Sigmoid colon (tissue), 7 donors: ENCODE measurements around the gene TBCK. TPM values are rescaled to one million over a fixed set of nuclear protein-coding genes. Genes with fewer than 3 reads are reported as not detected.
A peak's percentile ranks its signal among the peaks of the same experiment; 100 is the strongest.
"Not testable (repeated sequence)": the region's sequence is repeated elsewhere in the genome, so short reads cannot be mapped to it uniquely, and the experiment has no call there.

Experiments
- DNase-seq: peaks from one replicate; pipeline ENCODE4 v3.0.0-alpha.2; 2019
- H3K27ac ChIP-seq, 4 donors: fragments of 200-600 bp; sonication (generic); one replicate each; pipeline ENCODE4 v1.5.1; 2016 to 2019; ENCODE audit warnings: mild to moderate bottlenecking in 1 of 4
- H3K27me3 ChIP-seq, 3 donors: fragments of 200-600 bp; sonication (generic); one replicate each; pipeline ENCODE4 v1.5.1; 2019; ENCODE audit warnings: mild to moderate bottlenecking in 1 of 3
- H3K36me3 ChIP-seq, 4 donors: fragments of 200-600 bp; sonication (generic); one replicate each; pipeline ENCODE4 v1.5.1; 2016 to 2019
- H3K4me1 ChIP-seq, 4 donors: fragments of 200-600 bp; sonication (generic); one replicate each; pipeline ENCODE4 v1.5.1; 2017 to 2019
- H3K4me3 ChIP-seq, 4 donors: fragments of 200-600 bp; sonication (generic); one replicate each; pipeline ENCODE4 v1.5.1; 2017 to 2019; ENCODE audit warnings: mild to moderate bottlenecking in 2 of 4, moderate library complexity in 1 of 4
- H3K9me3 ChIP-seq, 4 donors: fragments of 200-600 bp in 3 of 4; sonication (generic) in 3 of 4; one replicate each; pipeline versions ENCODE4 v1.5.1 to v1.6.1; 2013 to 2019
- EP300 ChIP-seq, 4 donors: sonication (generic); formaldehyde crosslinking; IDR thresholded peaks; one replicate each; pipeline ENCODE4 v1.6.1; 2017; ENCODE audit warnings: antibody characterized with exemption in 4 of 4
- POLR2A ChIP-seq, 2 donors: fragments of 450-650 bp; IDR thresholded peaks; one replicate each; pipeline ENCODE4 v1.6.1; 2016; ENCODE audit warnings: antibody characterized with exemption in 2 of 2, mild to moderate bottlenecking in 2 of 2, moderate library complexity in 2 of 2
- POLR2AphosphoS5 ChIP-seq, 4 donors: sonication (generic); formaldehyde crosslinking; IDR thresholded peaks; one replicate each; pipeline ENCODE4 v1.6.1; 2017; ENCODE audit warnings: antibody characterized with exemption in 4 of 4
- WGBS, 2 donors: extraction: QIAGEN DNeasy Blood & Tissue Kit; methylation state at CpG; one replicate each; pipeline ENCODE4 v1.1.7; 2013; 5-methylcytosine and 5-hydroxymethylcytosine counted together
- intact Hi-C: fragments of 100-400 bp; cut with DNase I; formaldehyde crosslinking; loops from one replicate; pipeline ENCODE4 v1.15.1; 2023
- polyA plus RNA-seq, 3 donors: library from polyadenylated mRNA; stranded (reverse); fragments of 200-250 nt; gene quantifications; one replicate each; pipeline ENCODE4 v1.2.3, GENCODE V29; 2013
- total RNA-seq, 4 donors: library from RNA; depleted of rRNA; stranded (reverse); fragments of >200 nt; gene quantifications; one replicate each; pipeline ENCODE4 v1.1.0, GENCODE V29; 2016
- TF ChIP-seq, protein P1 (sequence below), 4 experiments: fragments of 450-650 bp in 3 of 4; fragments of 200-600 bp in 1 of 4; IDR thresholded peaks; one replicate each; pipeline ENCODE4 v1.5.1; 2016 to 2019; ENCODE audit warnings: antibody characterized with exemption in 4 of 4, mild to moderate bottlenecking in 3 of 4, moderate library complexity in 2 of 4
- donor health status: healthy with polysubstance abuse.
- donor health status: Bipolar disorder and iron deficiency.
- donor health status: healthy.

The TBCK gene
- total and polyA plus RNA-seq, 7 donors: 4.8 to 43.5 (median 26.3) TPM

DNA sequence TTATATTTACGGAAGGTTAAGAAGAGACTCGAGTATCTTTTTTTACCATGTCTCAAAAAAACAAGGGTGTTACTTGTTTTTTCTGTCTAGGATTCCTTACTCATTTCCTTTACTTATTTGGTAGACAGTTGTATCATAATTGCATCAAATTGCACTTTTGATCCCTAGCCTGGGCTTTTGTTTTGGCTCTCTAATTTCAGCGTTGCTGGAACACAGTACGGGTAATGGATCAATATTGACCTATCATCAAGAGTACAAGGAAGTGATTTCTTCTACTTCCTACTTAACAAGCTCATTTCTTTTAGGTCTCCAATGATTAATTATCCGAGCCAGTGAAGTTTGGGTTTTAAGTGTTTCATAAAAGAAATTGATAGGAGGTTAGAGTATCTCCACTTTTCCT, 17.2 kb upstream of the TBCK start:
- 58 to 87% methylated on average over 5 of the region's 5 CpGs for WGBS, 2 donors
- TF ChIP-seq POLR2AphosphoS5 (IDR thresholded peaks at IDR 0.05): no peak
- TF ChIP-seq POLR2A (IDR thresholded peaks at IDR 0.05): no peak
- TF ChIP-seq EP300 (IDR thresholded peaks at IDR 0.05): no peak
- TF ChIP-seq, protein P1, sequence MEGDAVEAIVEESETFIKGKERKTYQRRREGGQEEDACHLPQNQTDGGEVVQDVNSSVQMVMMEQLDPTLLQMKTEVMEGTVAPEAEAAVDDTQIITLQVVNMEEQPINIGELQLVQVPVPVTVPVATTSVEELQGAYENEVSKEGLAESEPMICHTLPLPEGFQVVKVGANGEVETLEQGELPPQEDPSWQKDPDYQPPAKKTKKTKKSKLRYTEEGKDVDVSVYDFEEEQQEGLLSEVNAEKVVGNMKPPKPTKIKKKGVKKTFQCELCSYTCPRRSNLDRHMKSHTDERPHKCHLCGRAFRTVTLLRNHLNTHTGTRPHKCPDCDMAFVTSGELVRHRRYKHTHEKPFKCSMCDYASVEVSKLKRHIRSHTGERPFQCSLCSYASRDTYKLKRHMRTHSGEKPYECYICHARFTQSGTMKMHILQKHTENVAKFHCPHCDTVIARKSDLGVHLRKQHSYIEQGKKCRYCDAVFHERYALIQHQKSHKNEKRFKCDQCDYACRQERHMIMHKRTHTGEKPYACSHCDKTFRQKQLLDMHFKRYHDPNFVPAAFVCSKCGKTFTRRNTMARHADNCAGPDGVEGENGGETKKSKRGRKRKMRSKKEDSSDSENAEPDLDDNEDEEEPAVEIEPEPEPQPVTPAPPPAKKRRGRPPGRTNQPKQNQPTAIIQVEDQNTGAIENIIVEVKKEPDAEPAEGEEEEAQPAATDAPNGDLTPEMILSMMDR (IDR thresholded peaks at IDR 0.05): no peak
- Histone ChIP-seq H3K27me3 (no peaks in the 10 kb centered on the region), H3K27ac (no peak overlapping the region), H3K36me3 (peaks cover 21 to 97% (median 36%) of the 10 kb centered on the region in 4 donors), H3K9me3 (peaks cover 0 to 3% (median 1%) of the 10 kb centered on the region in 4 donors), H3K4me1 (no peaks in the 10 kb centered on the region), H3K4me3 (no peak overlapping the region)
- no peak for DNase-seq
- intact Hi-C loops: loop anchor here (10.0 kb wide), 1 partner anchor 98 kb away; no protein-coding TSS in a partner anchor

DNA sequence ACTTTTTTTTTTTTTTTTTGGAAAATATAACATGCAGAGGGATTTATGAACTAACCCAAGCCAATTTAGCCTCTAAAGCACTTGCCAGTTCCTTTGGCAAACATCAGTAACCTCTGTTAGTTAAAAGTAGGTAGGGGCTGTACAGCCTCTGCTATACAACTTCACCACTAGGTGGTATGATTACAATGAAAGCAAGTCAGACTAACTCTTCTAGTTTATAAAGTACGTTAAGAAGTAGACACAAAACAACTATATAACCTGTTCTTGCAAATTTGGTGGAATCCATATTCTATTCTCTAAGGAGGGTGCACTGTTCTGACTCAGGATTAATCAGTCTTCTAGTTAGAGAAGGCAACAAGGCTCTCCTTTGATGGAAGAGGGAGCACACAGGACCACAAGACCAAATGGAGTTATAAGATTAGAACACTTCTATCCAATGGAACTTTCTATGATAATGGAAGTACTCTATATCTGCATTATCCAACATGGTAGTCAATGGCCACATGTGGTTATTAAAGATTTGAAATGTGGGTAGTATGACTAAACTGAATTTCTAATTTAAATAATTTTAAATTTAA, 13.1 kb upstream of the TBCK start:
- WGBS, 2 donors: 36 to 47% methylated on average over 1 of the region's 1 CpG

DNA sequence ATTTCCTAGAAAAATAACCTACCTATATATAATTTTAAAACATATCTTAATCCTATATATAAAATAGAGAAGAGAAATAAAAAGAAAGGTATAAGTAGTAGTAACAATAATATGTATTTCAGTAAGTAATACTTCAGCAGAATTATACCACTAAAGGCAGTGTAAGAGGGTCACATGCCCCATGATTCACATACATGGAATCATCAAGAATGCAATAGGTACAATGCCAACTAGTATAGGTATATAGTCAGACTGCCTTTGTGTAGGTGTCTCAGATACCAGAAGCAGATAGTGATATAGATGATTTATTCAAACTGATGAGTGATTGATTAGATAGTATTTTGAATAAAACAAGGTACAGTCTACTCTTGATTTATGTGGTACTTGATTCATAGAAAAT, 9.8 kb upstream of the TBCK start:
- DNase-seq: no peak
- intact Hi-C loops: no loop called here
- H3K9me3 ChIP-seq: no peaks in the 10 kb centered on the region
- H3K27ac ChIP-seq: no peak overlapping the region
- H3K4me1 ChIP-seq: no peaks in the 10 kb centered on the region
- no peaks in the 10 kb centered on the region for H3K27me3 ChIP-seq
- H3K36me3 ChIP-seq: peaks cover 0 to 65% (median 18%) of the 10 kb centered on the region in 4 donors
- no peak overlapping the region for H3K4me3 ChIP-seq
- TF ChIP-seq POLR2A (IDR thresholded peaks at IDR 0.05) (no peak), POLR2AphosphoS5 (IDR thresholded peaks at IDR 0.05) (no peak), EP300 (IDR thresholded peaks at IDR 0.05) (no peak)
- TF ChIP-seq, protein P1 (IDR thresholded peaks at IDR 0.05): no peak

More for the DNA sequence above, 13.1 kb upstream of the TBCK start:
- H3K4me1 ChIP-seq: no peaks in the 10 kb centered on the region
- intact Hi-C loops: no loop called here
- peaks cover 5 to 94% (median 33%) of the 10 kb centered on the region in 4 donors for H3K36me3 ChIP-seq
- H3K27me3 ChIP-seq: no peaks in the 10 kb centered on the region
- no peak for TF ChIP-seq POLR2A (IDR thresholded peaks at IDR 0.05)
- TF ChIP-seq, protein P1 (IDR thresholded peaks at IDR 0.05): peak in 2 of 4 experiments; percentile 16 to 40
- TF ChIP-seq POLR2AphosphoS5 (IDR thresholded peaks at IDR 0.05): no peak
- TF ChIP-seq EP300 (IDR thresholded peaks at IDR 0.05): no peak
- no peak overlapping the region for H3K4me3 ChIP-seq
- no peak overlapping the region for H3K27ac ChIP-seq
- H3K9me3 ChIP-seq: no peaks in the 10 kb centered on the region
- DNase-seq: no peak

DNA sequence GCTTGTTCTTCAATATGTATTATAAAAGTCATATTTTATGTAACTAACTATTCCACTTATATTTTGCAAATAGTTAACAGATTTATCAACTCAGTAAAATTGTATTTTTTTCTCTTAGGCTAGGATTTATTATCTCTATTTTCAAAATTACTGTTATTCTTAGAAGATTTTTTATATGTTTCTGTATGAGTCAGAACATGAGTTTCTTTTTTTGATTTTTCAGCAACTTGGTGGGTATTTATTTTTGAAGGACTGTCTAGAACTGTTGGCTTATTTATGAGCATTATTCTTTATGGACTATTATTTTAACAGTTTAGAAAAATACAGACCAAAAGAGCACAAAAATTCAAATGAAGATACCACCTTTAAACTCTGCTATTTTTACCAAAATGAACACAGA, 7.1 kb upstream of the TBCK start:
- H3K27ac ChIP-seq: no peak overlapping the region
- no peak overlapping the region for H3K4me3 ChIP-seq
- no peaks in the 10 kb centered on the region for H3K27me3 ChIP-seq
- peaks cover 0 to 38% (median 13%) of the 10 kb centered on the region in 4 donors for H3K36me3 ChIP-seq
- TF ChIP-seq EP300 (IDR thresholded peaks at IDR 0.05) (no peak), POLR2AphosphoS5 (IDR thresholded peaks at IDR 0.05) (no peak)
- TF ChIP-seq, protein P1 (IDR thresholded peaks at IDR 0.05): no peak
- intact Hi-C loops: no loop called here
- no peak for DNase-seq
- H3K9me3 ChIP-seq: no peaks in the 10 kb centered on the region
- H3K4me1 ChIP-seq: peaks cover 0 to 16% (median 3%) of the 10 kb centered on the region in 4 donors

DNA sequence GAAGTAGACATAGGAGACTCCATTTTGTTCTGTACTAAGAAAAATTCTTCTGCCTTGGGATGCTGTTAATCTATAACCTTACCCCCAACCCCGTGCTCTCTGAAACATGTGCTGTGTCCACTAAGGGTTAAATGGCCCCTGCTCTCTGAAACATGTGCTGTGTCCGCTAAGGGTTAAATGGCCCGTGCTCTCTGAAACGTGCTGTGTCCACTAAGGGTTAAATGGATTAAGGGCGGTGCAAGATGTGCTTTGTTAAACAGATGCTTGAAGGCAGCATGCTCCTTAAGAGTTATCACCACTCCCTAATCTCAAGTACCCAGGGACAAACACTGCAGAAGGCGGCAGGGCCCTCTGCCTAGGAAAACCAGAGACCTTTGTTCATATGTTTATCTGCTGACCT, 5.8 kb upstream of the TBCK start:
- H3K27ac ChIP-seq, H3K9me3 ChIP-seq, intact Hi-C loops, DNase-seq, H3K4me3 ChIP-seq, H3K27me3 ChIP-seq: not testable (repeated sequence)
- 79 to 81% methylated on average over 6 of the region's 6 CpGs for WGBS, 2 donors
- H3K36me3 ChIP-seq: peaks cover 0 to 25% (median 2%) of the 10 kb centered on the region in 4 donors
- peaks cover 0 to 28% (median 16%) of the 10 kb centered on the region in 4 donors for H3K4me1 ChIP-seq

DNA sequence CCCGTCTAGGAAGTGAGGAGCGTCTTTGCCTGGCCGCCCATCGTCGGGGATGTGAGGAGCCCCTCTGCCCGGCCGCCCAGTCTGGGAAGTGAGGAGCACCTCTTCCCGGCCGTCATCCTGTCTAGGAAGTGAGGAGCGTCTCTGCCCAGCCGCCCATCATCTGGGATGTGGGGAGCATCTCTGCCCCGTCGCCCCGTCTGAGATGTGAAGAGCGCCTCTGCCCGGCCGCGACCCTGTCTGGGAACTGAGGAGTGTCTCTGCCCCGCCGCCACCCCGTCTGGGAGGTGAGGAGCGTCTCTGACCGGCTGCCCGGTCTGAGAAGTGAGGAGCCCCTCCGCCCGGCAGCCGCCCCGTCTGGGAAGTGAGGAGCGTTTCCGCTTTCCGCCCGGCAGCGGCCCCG, 5.2 kb upstream of the TBCK start:
- Histone ChIP-seq H3K36me3 (peaks cover 0 to 18% (median 1%) of the 10 kb centered on the region in 4 donors), H3K4me1 (peaks cover 0 to 28% (median 17%) of the 10 kb centered on the region in 4 donors)
- H3K27me3 ChIP-seq, H3K4me3 ChIP-seq, intact Hi-C loops, DNase-seq, H3K27ac ChIP-seq, H3K9me3 ChIP-seq: not testable (repeated sequence)
- 97% methylated on average over 34 of the region's 34 CpGs for WGBS, 2 donors
